GM12865 (cell line): ENCODE data around the gene PSPC1.

Experiments
- DNase-seq: peaks from one replicate; pipeline ENCODE4 v3.0.0; 2010; ENCODE audit warnings: low read depth
- H3K4me3 ChIP-seq: 2 replicates; pipeline ENCODE4 v1.5.1; 2011; ENCODE audit warnings: mild to moderate bottlenecking, low read depth, low read length, control low read depth
- CTCF ChIP-seq: IDR thresholded peaks from 2 replicates; pipeline ENCODE4 v1.5.1; 2011; ENCODE audit warnings: low read length, control low read depth, low read depth, inconsistent platforms; ENCODE audit not compliant: insufficient read depth; ENCODE audit errors: missing control alignments

PSPC1 gene

GRCh38 chr13:19661126-19661525 is 121.6 kb downstream of the PSPC1 start:
- no peak overlapping the region for H3K4me3 ChIP-seq

GRCh38 chr13:19658831-19659230 is 123.9 kb downstream of the PSPC1 start:
- TF ChIP-seq CTCF: no peak
- no peak overlapping the region for H3K4me3 ChIP-seq
- DNase-seq: no peak

More at GRCh38 chr13:19661126-19661525, 121.6 kb downstream of the PSPC1 start:
- no peak for DNase-seq
- TF ChIP-seq CTCF: no peak

- no peak for TF ChIP-seq CTCF
- DNase-seq: no peak
- no peak overlapping the region for H3K4me3 ChIP-seq
These were observed 124.7 kb downstream of the PSPC1 start for GRCh38 chr13:19657872-19658591.
